Skeletal muscle satellite cell (primary cell): Measurements from ENCODE around the gene LRP2BP.

Experiments
- H3K27me3 ChIP-seq: 2 replicates; pipeline ENCODE4 v1.7.0; 2013; ENCODE audit warnings: low read length; ENCODE audit not compliant: control insufficient read depth, insufficient read depth
- H3K36me3 ChIP-seq: 2 replicates; pipeline ENCODE4 v1.7.0; 2013; ENCODE audit warnings: mild to moderate bottlenecking, control low read depth, low read length; ENCODE audit not compliant: insufficient read depth
- H3K4me1 ChIP-seq: 2 replicates; pipeline ENCODE4 v1.7.0; 2013; ENCODE audit warnings: low read length; ENCODE audit not compliant: control insufficient read depth, insufficient read depth
- H3K4me2 ChIP-seq: 2 replicates; pipeline ENCODE4 v1.7.0; 2013; ENCODE audit warnings: mild to moderate bottlenecking, low read length
- H3K4me3 ChIP-seq: 2 replicates; pipeline ENCODE4 v1.7.0; 2013; ENCODE audit warnings: low read length
- H3K9ac ChIP-seq: 2 replicates; pipeline ENCODE4 v1.7.0; 2013; ENCODE audit warnings: mild to moderate bottlenecking, low read depth, low read length, moderate library complexity
- H3K9me3 ChIP-seq: replicated peaks from 2 replicates; pipeline ENCODE4 v1.7.0; 2013; ENCODE audit warnings: mild to moderate bottlenecking, control low read depth, low read length

Gene LRP2BP

GRCh38 chr4:185416955-185417354, 21.2 kb upstream of the LRP2BP start:
- H3K9me3 ChIP-seq, result no peaks in the 10 kb centered on the region
- H3K9ac ChIP-seq, result no peak overlapping the region
- no peaks in the 10 kb centered on the region for H3K27me3 ChIP-seq
- no peak overlapping the region for H3K4me3 ChIP-seq
- H3K4me1 ChIP-seq, result peaks cover 5% of the 10 kb centered on the region
- peaks cover 49% of the 10 kb centered on the region for H3K36me3 ChIP-seq
- H3K4me2 ChIP-seq, result no peak overlapping the region

GRCh38 chr4:185412412-185412811, 16.7 kb upstream of the LRP2BP start:
- no peak overlapping the region for H3K9ac ChIP-seq
- H3K4me1 ChIP-seq, result no peaks in the 10 kb centered on the region
- H3K4me2 ChIP-seq, result no peak overlapping the region
- peaks cover 54% of the 10 kb centered on the region for H3K36me3 ChIP-seq
- no peaks in the 10 kb centered on the region for H3K9me3 ChIP-seq
- H3K4me3 ChIP-seq, result no peak overlapping the region
- no peaks in the 10 kb centered on the region for H3K27me3 ChIP-seq

- H3K4me2 ChIP-seq, result no peak overlapping the region
These were observed 16.1 kb upstream of the LRP2BP start for GRCh38 chr4:185411849-185412248.

GRCh38 chr4:185408432-185408831, 12.7 kb upstream of the LRP2BP start:
- Histone ChIP-seq H3K9me3 (no peaks in the 10 kb centered on the region), H3K4me3 (no peak overlapping the region), H3K4me2 (no peak overlapping the region), H3K36me3 (peaks cover 44% of the 10 kb centered on the region), H3K4me1 (no peaks in the 10 kb centered on the region), H3K27me3 (no peaks in the 10 kb centered on the region), H3K9ac (no peak overlapping the region)

More at GRCh38 chr4:185411849-185412248, 16.1 kb upstream of the LRP2BP start:
- Histone ChIP-seq H3K27me3 (no peaks in the 10 kb centered on the region), H3K9me3 (no peaks in the 10 kb centered on the region), H3K9ac (no peak overlapping the region), H3K4me3 (no peak overlapping the region), H3K4me1 (no peaks in the 10 kb centered on the region), H3K36me3 (peaks cover 50% of the 10 kb centered on the region)

GRCh38 chr4:185405296-185405999, 9.7 kb upstream of the LRP2BP start:
- Histone ChIP-seq H3K9me3 (no peaks in the 10 kb centered on the region), H3K27me3 (no peaks in the 10 kb centered on the region), H3K4me3 (no peak overlapping the region), H3K9ac (no peak overlapping the region), H3K4me1 (no peaks in the 10 kb centered on the region), H3K36me3 (peaks cover 40% of the 10 kb centered on the region), H3K4me2 (no peak overlapping the region)

GRCh38 chr4:185404031-185404430, 8.3 kb upstream of the LRP2BP start:
- no peak overlapping the region for H3K4me3 ChIP-seq
- peaks cover 48% of the 10 kb centered on the region for H3K36me3 ChIP-seq
- H3K9ac ChIP-seq, result no peak overlapping the region
- no peaks in the 10 kb centered on the region for H3K4me1 ChIP-seq
- no peaks in the 10 kb centered on the region for H3K9me3 ChIP-seq
- H3K27me3 ChIP-seq, result no peaks in the 10 kb centered on the region
- no peak overlapping the region for H3K4me2 ChIP-seq

GRCh38 chr4:185399466-185399865, 3.7 kb upstream of the LRP2BP start:
- H3K4me1 ChIP-seq, result peaks cover 17% of the 10 kb centered on the region
- H3K36me3 ChIP-seq, result peaks cover 26% of the 10 kb centered on the region
- no peaks in the 10 kb centered on the region for H3K27me3 ChIP-seq
- no peak overlapping the region for H3K9ac ChIP-seq
- H3K4me2 ChIP-seq, result peak overlapping the region; percentile 1
- H3K9me3 ChIP-seq, result no peaks in the 10 kb centered on the region
- H3K4me3 ChIP-seq, result no peak overlapping the region

GRCh38 chr4:185398618-185399017, 2.9 kb upstream of the LRP2BP start:
- peak overlapping the region; percentile 23 for H3K4me2 ChIP-seq
- H3K27me3 ChIP-seq, result no peaks in the 10 kb centered on the region
- no peaks in the 10 kb centered on the region for H3K9me3 ChIP-seq
- H3K9ac ChIP-seq, result no peak overlapping the region
- peaks cover 26% of the 10 kb centered on the region for H3K36me3 ChIP-seq
- H3K4me1 ChIP-seq, result peaks cover 20% of the 10 kb centered on the region
- H3K4me3 ChIP-seq, result no peak overlapping the region

GRCh38 chr4:185396724-185397385, 1.1 kb upstream of the LRP2BP start, which contains the start of gene ANKRD37:
TSS of gene ANKRD37 (plus strand) at chr4:185396841. CDS start at chr4:185396924, 83 bp downstream.
- H3K27me3 ChIP-seq, result no peaks in the 10 kb centered on the region
- H3K9me3 ChIP-seq, result no peaks in the 10 kb centered on the region
- H3K36me3 ChIP-seq, result peaks cover 17% of the 10 kb centered on the region
- peak within 1 kb of the TSS; percentile 82 for H3K4me3 ChIP-seq
- H3K4me2 ChIP-seq, result peak within 1 kb of the TSS; percentile 98
- H3K9ac ChIP-seq, result peak within 1 kb of the TSS; percentile 92
- peaks cover 20% of the 10 kb centered on the region for H3K4me1 ChIP-seq

GRCh38 chr4:185395956-185396723, 416 bp upstream of the LRP2BP start:
- H3K4me3 ChIP-seq, result peak overlapping the region; percentile 82
- H3K27me3 ChIP-seq, result no peaks in the 10 kb centered on the region
- peak overlapping the region; percentile 98 for H3K4me2 ChIP-seq
- H3K36me3 ChIP-seq, result peaks cover 16% of the 10 kb centered on the region
- H3K9ac ChIP-seq, result peak overlapping the region; percentile 92
- no peaks in the 10 kb centered on the region for H3K9me3 ChIP-seq
- peaks cover 20% of the 10 kb centered on the region for H3K4me1 ChIP-seq

- no peaks in the 10 kb centered on the region for H3K27me3 ChIP-seq
- peak overlapping the region; percentile 92 for H3K9ac ChIP-seq
- peaks cover 20% of the 10 kb centered on the region for H3K4me1 ChIP-seq
These were observed 1.0 kb downstream of the LRP2BP start for GRCh38 chr4:185394568-185395237.

More at GRCh38 chr4:185394568-185395237, 1.0 kb downstream of the LRP2BP start:
- peak overlapping the region; percentile 98 for H3K4me2 ChIP-seq
- H3K4me3 ChIP-seq, result peak overlapping the region; percentile 81
- H3K9me3 ChIP-seq, result no peaks in the 10 kb centered on the region
- H3K36me3 ChIP-seq, result peaks cover 10% of the 10 kb centered on the region
